Uterus (tissue), 4 donors: Measurements from ENCODE around the gene ZNF687. TPM values are rescaled to one million over a fixed set of nuclear protein-coding genes. Genes with fewer than 3 reads are reported as not detected.

Experiments
- DNase-seq, 2 donors: peaks; one replicate each; pipeline ENCODE4 v3.0.0-alpha.2; 2019 to 2020
- H3K27ac ChIP-seq, 2 donors: fragments of 200-600 bp; sonication (generic); 1 replicate in 1 of 2; 2 replicates in 1 of 2; pipeline ENCODE4 v1.5.1; 2016 to 2018
- H3K27me3 ChIP-seq, 2 donors: fragments of 200-600 bp; sonication (generic); one replicate each; pipeline ENCODE4 v1.5.1; 2018 to 2019; ENCODE audit warnings: control low read depth in 1 of 2
- H3K36me3 ChIP-seq, 2 donors: fragments of 200-600 bp; sonication (generic); one replicate each; pipeline ENCODE4 v1.5.1; 2019; ENCODE audit warnings: control low read depth in 1 of 2
- H3K4me1 ChIP-seq, 2 donors: fragments of 200-600 bp; sonication (generic); one replicate each; pipeline ENCODE4 v1.5.1; 2018 to 2019; ENCODE audit warnings: control low read depth in 1 of 2
- H3K4me3 ChIP-seq, 2 donors: fragments of 200-600 bp; sonication (generic); 1 replicate in 1 of 2; 2 replicates in 1 of 2; pipeline ENCODE4 v1.5.1; 2018 to 2019; ENCODE audit warnings: mild to moderate bottlenecking in 1 of 2
- H3K9me3 ChIP-seq, 2 donors: fragments of 200-600 bp; sonication (generic); one replicate each; pipeline ENCODE4 v1.5.1; 2019; ENCODE audit warnings: control low read depth in 1 of 2
- POLR2A ChIP-seq, 2 donors: fragments of 450-650 bp; IDR thresholded peaks; one replicate each; pipeline ENCODE4 v1.6.1; 2016; ENCODE audit warnings: antibody characterized with exemption in 2 of 2, mild to moderate bottlenecking in 1 of 2, moderate library complexity in 1 of 2
- intact Hi-C: fragments of 100-400 bp; cut with DNase I; formaldehyde crosslinking; loops from one replicate; pipeline ENCODE4 v1.15.1; 2023; ENCODE audit warnings: low total_unique reads
- total RNA-seq, 4 donors: library from RNA; depleted of rRNA in 3 of 4; stranded (reverse); fragments of >200 nt in 3 of 4; gene quantifications; one replicate each; pipeline versions ENCODE4 v1.1.0 to v1.2.4, GENCODE V29; 2014 to 2023
- TF ChIP-seq, protein P1 (sequence below), 4 experiments: fragments of 200-600 bp in 2 of 4; fragments of 450-650 bp in 2 of 4; sonication (generic) in 2 of 4; IDR thresholded peaks; one replicate each; pipeline ENCODE4 v1.5.1; 2016 to 2019; ENCODE audit warnings: antibody characterized with exemption in 4 of 4, mild to moderate bottlenecking in 2 of 4, moderate library complexity in 1 of 4
- donor health status: DM: yes; HTN: yes; CAD: no.

The ZNF687 gene
- total RNA-seq, 4 donors from 2014 or later = 6.4 to 31.9 (median 10.9) TPM

DNA sequence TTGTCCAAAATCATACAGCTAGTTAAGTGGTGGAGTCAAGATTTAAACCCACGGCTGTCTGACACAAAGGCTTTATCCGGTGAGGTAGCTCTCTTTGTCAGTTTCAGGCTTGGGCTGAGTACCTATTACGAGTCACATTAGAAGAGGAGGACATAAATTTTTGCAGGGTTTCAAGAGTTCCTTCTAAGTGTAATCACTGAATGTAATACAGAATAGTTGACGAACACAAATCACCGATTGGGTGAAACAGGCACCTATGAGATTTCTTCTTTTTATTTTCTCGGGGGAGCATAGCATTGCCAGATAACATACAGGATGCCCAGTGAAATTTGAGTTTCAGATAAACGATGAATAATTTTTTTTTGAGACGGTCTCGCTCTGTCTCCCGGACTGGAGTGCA, 26.7 kb upstream of the ZNF687 start:
- H3K36me3 ChIP-seq = no peaks in the 10 kb centered on the region
- H3K27me3 ChIP-seq = no peaks in the 10 kb centered on the region
- peak overlapping the region; percentile 80 to 87 for H3K4me3 ChIP-seq
- TF ChIP-seq, protein P1, sequence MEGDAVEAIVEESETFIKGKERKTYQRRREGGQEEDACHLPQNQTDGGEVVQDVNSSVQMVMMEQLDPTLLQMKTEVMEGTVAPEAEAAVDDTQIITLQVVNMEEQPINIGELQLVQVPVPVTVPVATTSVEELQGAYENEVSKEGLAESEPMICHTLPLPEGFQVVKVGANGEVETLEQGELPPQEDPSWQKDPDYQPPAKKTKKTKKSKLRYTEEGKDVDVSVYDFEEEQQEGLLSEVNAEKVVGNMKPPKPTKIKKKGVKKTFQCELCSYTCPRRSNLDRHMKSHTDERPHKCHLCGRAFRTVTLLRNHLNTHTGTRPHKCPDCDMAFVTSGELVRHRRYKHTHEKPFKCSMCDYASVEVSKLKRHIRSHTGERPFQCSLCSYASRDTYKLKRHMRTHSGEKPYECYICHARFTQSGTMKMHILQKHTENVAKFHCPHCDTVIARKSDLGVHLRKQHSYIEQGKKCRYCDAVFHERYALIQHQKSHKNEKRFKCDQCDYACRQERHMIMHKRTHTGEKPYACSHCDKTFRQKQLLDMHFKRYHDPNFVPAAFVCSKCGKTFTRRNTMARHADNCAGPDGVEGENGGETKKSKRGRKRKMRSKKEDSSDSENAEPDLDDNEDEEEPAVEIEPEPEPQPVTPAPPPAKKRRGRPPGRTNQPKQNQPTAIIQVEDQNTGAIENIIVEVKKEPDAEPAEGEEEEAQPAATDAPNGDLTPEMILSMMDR (IDR thresholded peaks at IDR 0.05) = no peak
- no peak for TF ChIP-seq POLR2A (IDR thresholded peaks at IDR 0.05)
- H3K4me1 ChIP-seq = peaks cover 0 to 3% of the 10 kb centered on the region in 2 donors
- no peaks in the 10 kb centered on the region for H3K9me3 ChIP-seq
- H3K27ac ChIP-seq = peak overlapping the region; percentile 86 to 90
- DNase-seq = no peak
- intact Hi-C loops = loop anchor here (10.0 kb wide), 1 partner anchor 61 kb away; the partner anchor contains the start of genes PIP5K1A and VPS72

DNA sequence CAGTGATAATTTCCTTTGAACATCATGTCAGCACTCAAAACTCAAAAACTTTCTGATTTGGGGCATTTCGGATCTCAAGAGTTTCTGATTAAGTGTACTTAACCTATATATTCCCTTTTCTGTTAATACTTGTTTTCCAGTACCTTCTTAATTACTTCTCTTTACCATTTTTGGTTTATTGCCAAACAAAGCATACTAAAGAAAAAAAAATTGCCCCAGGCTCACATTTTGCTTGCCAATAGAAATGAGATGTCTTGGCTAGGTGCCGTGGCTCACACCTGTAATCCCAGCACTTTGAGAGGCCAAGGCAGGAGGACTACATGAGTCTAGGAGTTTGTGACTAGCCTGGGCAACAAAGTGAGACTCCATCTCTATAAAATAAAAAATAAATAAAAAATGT, 22.7 kb upstream of the ZNF687 start:
- H3K27ac ChIP-seq = no peak overlapping the region
- no peaks in the 10 kb centered on the region for H3K9me3 ChIP-seq
- TF ChIP-seq, protein P1 (IDR thresholded peaks at IDR 0.05) = no peak
- no peak for TF ChIP-seq POLR2A (IDR thresholded peaks at IDR 0.05)
- no peaks in the 10 kb centered on the region for H3K27me3 ChIP-seq
- no peak for DNase-seq
- no peak overlapping the region for H3K4me3 ChIP-seq
- intact Hi-C loops = loop anchor here (10.0 kb wide), 1 partner anchor 65 kb away; the partner anchor contains the start of genes PIP5K1A and VPS72
- no peaks in the 10 kb centered on the region for H3K36me3 ChIP-seq
- H3K4me1 ChIP-seq = peaks cover 0 to 3% of the 10 kb centered on the region in 2 donors

DNA sequence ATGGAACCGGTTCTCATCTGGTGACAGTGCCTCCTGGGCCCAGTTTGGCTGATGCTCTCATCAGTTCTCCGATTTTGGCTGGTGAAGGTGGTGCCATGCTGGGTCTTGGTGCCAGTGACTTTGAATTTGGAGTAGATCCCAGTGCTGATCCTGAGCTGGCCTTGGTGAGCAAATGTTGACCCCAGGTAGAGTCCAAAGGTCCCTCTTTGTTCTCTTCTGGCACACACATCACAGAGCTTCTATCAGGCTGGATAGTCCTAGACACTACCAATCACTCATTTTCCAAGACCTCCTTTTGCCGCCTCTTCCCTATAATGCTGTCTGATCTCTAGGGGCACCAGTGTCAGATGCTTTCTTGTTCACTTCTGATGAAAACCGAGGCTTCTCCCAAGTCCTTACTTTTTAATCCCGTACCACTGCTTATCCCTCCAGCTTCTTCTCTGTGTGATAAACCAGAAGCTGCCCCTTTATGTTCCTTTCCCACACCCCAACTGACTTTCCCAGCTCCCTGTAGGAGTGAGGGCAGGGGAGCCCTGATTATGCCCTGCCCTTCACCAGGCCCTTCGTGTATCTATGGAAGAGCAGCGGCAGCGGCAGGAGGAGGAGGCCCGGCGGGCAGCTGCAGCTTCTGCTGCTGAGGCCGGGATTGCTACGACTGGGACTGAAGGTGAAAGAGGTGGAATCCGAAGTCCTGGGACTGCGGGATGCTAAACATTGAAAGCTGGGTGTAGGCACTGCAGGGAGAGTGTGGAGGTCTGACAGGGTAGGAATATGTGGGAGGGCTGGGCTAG, 16.5 kb upstream of the ZNF687 start:
- no peak for TF ChIP-seq POLR2A (IDR thresholded peaks at IDR 0.05)
- TF ChIP-seq, protein P1 (IDR thresholded peaks at IDR 0.05) = no peak
- Histone ChIP-seq H3K4me1 (no peaks in the 10 kb centered on the region), H3K9me3 (no peaks in the 10 kb centered on the region), H3K36me3 (no peaks in the 10 kb centered on the region), H3K27ac (no peak overlapping the region), H3K27me3 (no peaks in the 10 kb centered on the region), H3K4me3 (no peak overlapping the region)
- DNase-seq = no peak
- intact Hi-C loops = no loop called here

DNA sequence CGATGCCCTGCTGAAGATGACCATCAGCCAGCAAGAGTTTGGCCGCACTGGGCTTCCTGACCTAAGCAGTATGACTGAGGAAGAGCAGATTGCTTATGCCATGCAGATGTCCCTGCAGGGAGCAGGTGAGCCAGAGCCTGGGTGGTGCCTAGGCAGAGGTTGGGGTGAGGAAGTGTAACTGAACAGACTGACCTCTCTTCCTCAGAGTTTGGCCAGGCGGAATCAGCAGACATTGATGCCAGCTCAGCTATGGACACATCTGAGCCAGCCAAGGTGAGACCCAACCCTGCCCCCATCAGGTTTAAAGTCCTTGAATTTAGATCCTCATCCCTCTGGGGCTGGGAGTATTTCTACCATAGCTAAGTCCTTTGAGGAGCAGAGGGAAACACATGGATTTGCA, 15.8 kb upstream of the ZNF687 start:
- Histone ChIP-seq H3K4me1 (no peaks in the 10 kb centered on the region), H3K27me3 (no peaks in the 10 kb centered on the region), H3K9me3 (no peaks in the 10 kb centered on the region), H3K36me3 (no peaks in the 10 kb centered on the region), H3K4me3 (no peak overlapping the region), H3K27ac (no peak overlapping the region)
- TF ChIP-seq, protein P1 (IDR thresholded peaks at IDR 0.05) = no peak
- no peak for TF ChIP-seq POLR2A (IDR thresholded peaks at IDR 0.05)
- intact Hi-C loops = no loop called here
- no peak for DNase-seq

DNA sequence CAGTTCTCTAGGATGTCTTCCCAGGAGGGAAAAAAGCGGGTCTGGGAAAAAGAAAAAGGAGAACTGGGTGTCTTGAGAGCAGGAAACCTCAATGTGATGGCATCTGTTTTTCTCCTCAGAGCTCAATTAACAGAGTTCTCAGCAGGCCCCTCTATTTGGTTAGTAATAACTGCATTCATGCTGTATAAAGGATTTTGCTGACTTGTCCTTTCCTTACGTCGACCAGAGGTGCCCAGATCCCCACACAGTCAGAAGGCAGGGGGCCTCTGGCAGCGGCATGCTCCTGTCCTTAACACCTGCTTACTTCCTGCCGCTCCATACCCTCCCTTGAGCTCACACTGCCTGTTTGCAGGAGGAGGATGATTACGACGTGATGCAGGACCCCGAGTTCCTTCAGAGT, 15.3 kb upstream of the ZNF687 start:
- TF ChIP-seq, protein P1 (IDR thresholded peaks at IDR 0.05) = no peak
- no peak for TF ChIP-seq POLR2A (IDR thresholded peaks at IDR 0.05)
- intact Hi-C loops = no loop called here
- H3K27ac ChIP-seq = no peak overlapping the region
- H3K27me3 ChIP-seq = no peaks in the 10 kb centered on the region
- no peak overlapping the region for H3K4me3 ChIP-seq
- H3K4me1 ChIP-seq = no peaks in the 10 kb centered on the region
- no peaks in the 10 kb centered on the region for H3K36me3 ChIP-seq
- DNase-seq = no peak
- H3K9me3 ChIP-seq = no peaks in the 10 kb centered on the region
